SK-N-MC (cell line): Measurements from ENCODE around the gene MRPL42.

Experiments used
- EZH2 ChIP-seq: fragments of 200-600 bp; sonication (generic); IDR thresholded peaks from one replicate; pipeline ENCODE4 v1.6.1; 2017; ENCODE audit warnings: antibody characterized with exemption
- POLR2AphosphoS5 ChIP-seq: IDR thresholded peaks from 2 replicates; pipeline ENCODE4 v1.6.1; 2012; ENCODE audit warnings: mild to moderate bottlenecking, low read depth, low read length, borderline replicate concordance

GRCh38 chr12:93451423-93452158 lies 15.7 kb upstream of the MRPL42 start:
- no peak for TF ChIP-seq EZH2
- TF ChIP-seq POLR2AphosphoS5, result no peak
